Left colon (tissue), 2 donors: ENCODE measurements around the gene POTEG. TPM values are rescaled to one million over a fixed set of nuclear protein-coding genes. Genes with fewer than 3 reads are reported as not detected.
"Not testable (repeated sequence)": the region's sequence is repeated elsewhere in the genome, so short reads cannot be mapped to it uniquely, and the experiment has no call there.

Source experiments
- ATAC-seq: fragments of 200-7000 bp; cut with Tn5 transposase; one replicate; pipeline ENCODE4 v1.9.1; 2020; ENCODE audit warnings: mild to moderate bottlenecking, moderate library complexity
- DNase-seq, 2 donors: peaks; one replicate each; pipeline ENCODE4 v3.0.0-alpha.2; 2020
- intact Hi-C, 2 donors: fragments of 100-400 bp; cut with DNase I in 1 of 2; cut with micrococcal nuclease in 1 of 2; formaldehyde crosslinking; loops; one replicate each; pipeline versions ENCODE4 v1.11.2 to v1.14.0; 2022; cut with DNase I, micrococcal nuclease
- total RNA-seq, 2 donors: library from RNA; stranded (reverse); fragmentation: NEBNext Ultra II Directional; extraction: Animal tissue kit (Norgen Biotek cat#: 25700); gene quantifications; one replicate each; pipeline ENCODE4 v1.2.1, GENCODE V29; 2021
- donor health status: DM: no; HTN: no; CAD: no.
- donor health status: DM: yes; HTN: yes; CAD: no.

The POTEG gene
- total RNA-seq, 2 donors from 2014 or later = not detected

DNA sequence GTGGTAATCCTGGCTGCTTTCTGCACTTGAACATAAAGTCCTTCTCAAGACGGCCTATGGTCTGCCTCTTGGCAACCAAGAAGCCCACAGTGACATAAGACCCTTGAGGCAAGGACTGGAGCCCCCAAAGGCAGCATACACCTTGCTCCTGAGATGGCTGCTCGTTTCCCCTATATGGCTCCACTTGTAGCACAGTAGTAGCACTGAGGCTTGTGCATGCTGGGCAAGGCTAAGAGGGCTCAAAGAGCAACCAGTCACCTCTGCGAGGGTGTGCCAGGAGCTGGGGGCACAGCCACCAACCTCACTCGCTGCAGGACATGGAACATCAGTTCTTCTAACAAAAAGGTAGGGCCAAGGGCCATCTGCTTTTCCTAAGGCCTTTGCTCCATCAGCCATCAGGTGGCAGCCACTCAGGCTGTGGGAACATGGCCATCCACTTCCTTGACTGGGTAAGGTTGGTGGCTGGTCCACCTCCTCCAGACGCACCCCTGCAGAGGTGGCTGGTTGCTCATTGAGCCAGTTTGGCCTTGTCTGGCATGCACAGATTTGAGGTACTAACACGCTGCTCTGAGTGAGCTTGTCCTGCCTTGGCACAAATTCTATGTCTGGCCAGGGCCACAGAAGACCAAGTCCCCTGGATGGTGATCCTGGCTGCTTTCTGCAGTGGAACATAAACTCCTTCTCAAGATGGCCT is 49.9 kb downstream of the POTEG start:
- intact Hi-C loops, ATAC-seq, DNase-seq: not testable (repeated sequence)

DNA sequence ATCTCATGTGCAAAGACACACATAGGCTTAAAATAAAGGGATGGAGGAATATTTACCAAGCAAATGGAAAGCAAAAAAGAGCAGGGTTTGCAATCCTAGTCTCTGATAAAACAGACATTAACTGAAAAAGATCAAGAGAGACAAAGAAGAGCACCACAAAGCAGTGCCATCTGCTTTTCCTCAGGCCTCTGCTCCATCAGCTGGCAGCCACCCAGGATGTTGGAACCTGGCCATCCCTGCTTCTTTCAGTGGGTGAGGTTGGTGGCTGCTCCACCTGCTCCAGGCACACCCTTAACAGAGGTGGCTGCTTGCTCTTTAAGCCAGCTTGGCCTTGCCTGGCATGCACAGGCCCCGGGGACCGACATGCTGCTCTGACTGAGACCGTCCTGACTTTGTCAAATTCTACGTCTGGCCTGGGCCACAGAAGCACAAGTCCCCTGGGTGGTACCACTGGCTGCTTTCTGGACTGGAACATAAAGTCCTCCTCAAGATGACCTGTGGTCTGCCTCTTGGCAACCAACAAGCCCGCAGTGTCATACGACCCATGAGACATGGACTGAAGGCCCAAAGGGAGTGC is 51.0 kb downstream of the POTEG start:
- intact Hi-C loops, DNase-seq, ATAC-seq: not testable (repeated sequence)

DNA sequence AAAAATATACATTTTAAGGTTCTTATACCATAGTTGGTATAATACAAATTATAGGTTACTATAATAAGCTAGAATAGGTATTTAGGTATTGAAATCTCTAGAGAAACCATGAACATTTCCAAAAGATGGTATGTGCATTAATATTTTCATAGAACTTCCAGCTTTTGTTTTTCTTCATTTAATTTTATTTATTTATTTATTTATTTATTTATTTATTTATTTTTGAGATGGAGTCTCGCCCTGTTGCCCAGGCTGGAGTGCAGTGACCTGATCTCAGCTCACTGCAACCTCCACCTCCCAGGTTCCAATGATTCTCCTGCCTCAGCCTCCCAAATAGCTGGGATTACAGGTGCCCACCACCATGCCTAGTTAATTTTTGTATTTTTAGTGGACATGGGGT is 54.0 kb downstream of the POTEG start:
- DNase-seq, intact Hi-C loops, ATAC-seq: not testable (repeated sequence)

DNA sequence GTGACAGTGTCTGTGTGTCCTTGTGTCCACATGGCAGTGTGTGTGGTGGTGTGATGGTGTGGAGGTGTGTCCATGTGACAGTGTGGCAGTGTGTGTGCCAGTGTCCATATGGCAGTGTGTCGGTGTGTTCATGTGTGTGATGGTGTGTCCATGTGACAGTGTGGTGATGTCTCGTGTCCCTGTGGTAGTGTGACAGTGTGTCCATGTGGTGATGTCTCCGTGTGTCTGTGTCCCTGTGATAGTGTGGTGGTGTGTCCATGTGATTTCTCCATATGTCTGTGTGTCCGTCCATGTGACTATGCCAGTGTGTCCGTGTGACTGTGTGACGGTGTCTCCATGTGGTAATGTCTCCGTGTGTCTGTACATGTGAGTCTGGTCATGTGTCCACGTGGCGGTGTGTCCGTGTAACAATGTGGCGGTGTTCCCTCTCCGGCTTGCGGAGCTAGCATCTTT is 59.7 kb downstream of the POTEG start:
- DNase-seq = not testable (repeated sequence)

DNA sequence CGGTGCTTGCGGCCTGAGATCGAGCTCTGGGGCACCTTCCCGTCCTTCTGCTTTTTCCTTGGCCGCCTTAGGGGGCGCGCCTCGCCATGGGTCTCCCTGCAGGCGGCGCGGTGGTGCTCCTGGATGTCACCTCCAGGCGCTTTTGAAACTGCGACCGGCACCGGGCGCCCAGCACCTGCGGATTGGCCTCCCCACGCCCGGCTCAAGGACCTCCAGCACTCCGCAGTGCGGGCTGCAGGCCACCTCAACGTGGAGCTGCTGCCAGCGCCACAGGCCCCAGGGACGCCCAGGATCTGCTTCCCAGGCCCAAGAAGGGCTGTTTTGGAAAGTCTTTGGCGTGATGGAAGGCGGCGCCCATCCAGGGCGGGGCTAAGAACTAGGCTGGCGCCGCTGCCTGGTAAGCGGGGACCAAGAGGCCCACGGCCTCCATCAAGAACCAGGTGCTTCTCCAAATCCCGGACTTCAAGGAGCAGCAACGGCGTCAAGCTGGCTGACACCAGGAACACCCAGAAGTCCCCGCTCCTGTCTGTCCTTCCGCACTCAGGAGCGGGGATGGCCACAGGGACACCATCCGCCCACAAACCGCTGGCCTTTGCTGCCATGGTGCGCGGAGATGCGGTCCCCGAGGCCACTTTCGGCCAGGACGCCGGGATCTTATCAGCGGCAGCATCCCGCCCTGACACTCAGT is 61.2 kb downstream of the POTEG start:
- DNase-seq, intact Hi-C loops, ATAC-seq: not testable (repeated sequence)

More for the DNA sequence above, 59.7 kb downstream of the POTEG start:
- ATAC-seq, intact Hi-C loops: not testable (repeated sequence)

DNA sequence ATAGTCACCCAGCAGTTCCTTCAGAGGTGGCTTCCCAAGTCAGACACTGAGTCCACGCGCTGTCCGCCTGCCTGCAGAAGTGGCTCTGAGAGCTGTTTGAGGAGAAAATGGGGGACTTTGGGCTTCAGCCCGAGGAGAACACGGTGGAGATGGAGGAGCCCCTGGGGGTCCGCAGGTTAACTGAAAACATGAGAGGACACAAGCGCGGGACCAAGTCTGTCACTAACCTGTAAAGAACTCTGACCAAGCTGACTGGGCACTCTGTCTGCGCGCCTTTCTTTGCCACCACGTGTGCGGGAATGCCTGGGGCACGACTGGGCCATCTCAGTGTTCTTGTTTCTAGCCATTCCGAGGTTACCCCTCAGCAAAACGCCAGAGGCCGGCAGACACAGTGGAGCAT is 62.4 kb downstream of the POTEG start:
- DNase-seq, intact Hi-C loops, ATAC-seq: not testable (repeated sequence)

DNA sequence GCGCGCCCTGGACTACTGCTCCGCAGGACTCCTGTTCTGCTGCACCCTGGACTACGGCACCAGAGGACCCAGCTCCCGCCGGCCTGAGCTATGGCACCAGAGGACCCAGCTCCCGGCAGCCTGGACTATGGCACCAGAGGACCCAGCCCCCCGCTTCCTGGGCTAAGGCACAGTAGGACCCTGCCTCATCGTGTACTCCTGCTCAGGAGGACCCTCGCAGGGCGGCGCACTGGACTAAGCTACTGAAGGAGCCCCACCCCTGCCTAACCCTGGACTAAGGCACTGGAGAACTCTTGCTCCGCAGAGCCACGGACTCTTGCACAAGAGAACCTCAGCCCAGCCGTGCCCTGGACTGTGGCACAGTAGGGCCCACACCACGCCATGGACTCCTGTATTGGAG is 71.3 kb downstream of the POTEG start:
- intact Hi-C loops, ATAC-seq, DNase-seq: not testable (repeated sequence)

DNA sequence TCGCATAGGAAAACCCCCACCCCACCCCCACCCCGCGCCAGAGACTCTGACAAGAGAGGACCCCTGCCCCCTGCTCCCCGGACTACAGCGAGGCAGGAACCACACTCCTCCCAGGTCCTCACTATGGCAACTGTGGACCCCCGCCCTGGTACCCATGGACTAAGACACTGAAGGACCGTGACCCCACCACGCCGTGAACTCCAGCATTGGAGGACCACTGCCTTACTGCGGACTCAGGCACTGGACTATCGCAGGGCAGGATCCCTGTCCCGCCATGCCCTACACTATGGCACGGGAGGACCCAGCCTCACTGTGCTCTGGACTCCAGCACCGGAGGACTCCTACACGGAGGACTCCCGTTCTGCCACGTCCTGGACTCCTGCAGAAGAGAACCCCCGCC is 71.8 kb downstream of the POTEG start:
- ATAC-seq, intact Hi-C loops, DNase-seq: not testable (repeated sequence)

DNA sequence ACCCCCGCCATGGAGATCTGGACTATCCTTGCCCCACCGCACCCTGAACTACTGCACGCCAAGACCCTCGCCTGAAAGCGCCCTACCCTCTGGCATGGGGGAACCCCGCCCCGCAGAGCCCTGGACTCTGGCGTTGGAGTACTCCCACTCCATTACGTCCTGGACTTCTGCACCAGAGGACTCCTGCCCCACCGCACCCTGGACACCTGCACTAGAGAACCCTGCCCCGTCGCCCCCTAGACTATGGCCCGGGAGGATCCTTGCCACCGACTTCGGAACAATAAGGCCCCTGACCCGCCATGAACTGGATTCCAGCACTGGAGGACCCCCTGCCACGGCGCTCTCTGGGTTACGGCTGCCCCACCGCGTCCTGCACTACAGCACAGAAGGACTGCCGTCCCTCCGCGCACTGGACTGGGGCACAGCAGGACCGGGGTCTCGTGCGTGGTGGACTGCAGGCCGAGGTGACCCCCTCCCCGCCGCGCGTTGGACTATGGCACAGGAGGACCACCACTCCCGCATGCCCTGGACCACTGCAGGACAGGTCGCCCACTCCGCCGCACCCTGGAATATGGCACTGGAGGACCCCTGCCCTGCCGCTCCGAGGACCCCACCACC is 72.4 kb downstream of the POTEG start:
- DNase-seq, intact Hi-C loops, ATAC-seq: not testable (repeated sequence)

DNA sequence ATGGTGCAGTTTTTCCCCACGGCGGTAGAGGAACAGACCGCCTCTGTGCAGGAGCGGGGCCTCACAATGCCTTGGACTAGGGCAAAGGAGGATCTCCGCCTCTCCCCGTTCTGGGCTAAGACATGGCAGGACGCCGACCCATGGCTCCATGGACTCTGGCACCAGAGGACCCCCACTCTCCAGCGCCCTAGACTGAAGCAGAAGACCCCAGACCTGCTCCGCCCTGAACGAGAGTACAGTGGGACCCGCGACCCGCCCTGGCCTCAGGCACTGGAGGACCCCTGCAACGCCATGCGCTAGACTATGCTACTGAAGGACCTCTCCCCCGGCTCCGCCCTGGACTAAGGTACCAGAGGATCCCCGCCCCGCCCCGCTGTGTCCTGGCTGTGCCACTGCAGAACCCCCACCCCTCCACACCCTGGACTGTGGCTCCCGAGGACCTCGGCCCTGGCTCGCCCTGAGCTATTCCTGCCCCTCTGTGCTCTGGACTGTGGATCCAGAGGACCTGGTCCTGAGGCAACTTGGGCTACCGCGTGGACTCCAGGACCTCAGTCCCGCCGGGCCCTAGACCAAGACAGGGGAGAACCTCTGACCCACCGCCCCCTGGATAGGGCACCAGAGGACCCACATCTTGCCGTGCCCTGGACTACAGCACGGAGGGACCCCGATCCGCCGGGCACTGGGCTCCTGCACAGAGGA is 73.1 kb downstream of the POTEG start:
- ATAC-seq, intact Hi-C loops, DNase-seq: not testable (repeated sequence)
